ENCODE data around the gene ATP1A1.

The ATP1A1 gene

GRCh38 chr1:116440731-116441130, 67.7 kb downstream of the ATP1A1 start:
- DNase-seq (ENCODE audit: low spot score), result no peak

GRCh38 chr1:116445534-116445933, 72.5 kb downstream of the ATP1A1 start:
- no peak for DNase-seq (ENCODE audit: low spot score)

- no peak for DNase-seq (ENCODE audit: low spot score)
Observed at GRCh38 chr1:116446686-116447085, 73.6 kb downstream of the ATP1A1 start.

- DNase-seq (ENCODE audit: low spot score), result no peak
Observed at GRCh38 chr1:116448785-116449385, 75.8 kb downstream of the ATP1A1 start.

GRCh38 chr1:116449578-116449977, 76.5 kb downstream of the ATP1A1 start:
- DNase-seq (ENCODE audit: low spot score), result no peak

- DNase-seq (ENCODE audit: low spot score), result no peak
Observed at GRCh38 chr1:116451702-116452101, 78.7 kb downstream of the ATP1A1 start.

GRCh38 chr1:116453481-116453880, 80.4 kb downstream of the ATP1A1 start:
- no peak for DNase-seq (ENCODE audit: low spot score)

GRCh38 chr1:116453906-116454305, 80.9 kb downstream of the ATP1A1 start:
- DNase-seq (ENCODE audit: low spot score), result no peak

Data from COLO829 (cell line).